GM18508 (cell line): Measurements from ENCODE around the gene PGAM2.

Experiments
- ATAC-seq: cut with Tn5 transposase; IDR thresholded peaks from one replicate; pipeline ENCODE4 v1.9.1; 2021; ENCODE audit warnings: moderate number of reproducible peaks; ENCODE audit not compliant: insufficient read depth, unreplicated experiment

The PGAM2 gene

DNA sequence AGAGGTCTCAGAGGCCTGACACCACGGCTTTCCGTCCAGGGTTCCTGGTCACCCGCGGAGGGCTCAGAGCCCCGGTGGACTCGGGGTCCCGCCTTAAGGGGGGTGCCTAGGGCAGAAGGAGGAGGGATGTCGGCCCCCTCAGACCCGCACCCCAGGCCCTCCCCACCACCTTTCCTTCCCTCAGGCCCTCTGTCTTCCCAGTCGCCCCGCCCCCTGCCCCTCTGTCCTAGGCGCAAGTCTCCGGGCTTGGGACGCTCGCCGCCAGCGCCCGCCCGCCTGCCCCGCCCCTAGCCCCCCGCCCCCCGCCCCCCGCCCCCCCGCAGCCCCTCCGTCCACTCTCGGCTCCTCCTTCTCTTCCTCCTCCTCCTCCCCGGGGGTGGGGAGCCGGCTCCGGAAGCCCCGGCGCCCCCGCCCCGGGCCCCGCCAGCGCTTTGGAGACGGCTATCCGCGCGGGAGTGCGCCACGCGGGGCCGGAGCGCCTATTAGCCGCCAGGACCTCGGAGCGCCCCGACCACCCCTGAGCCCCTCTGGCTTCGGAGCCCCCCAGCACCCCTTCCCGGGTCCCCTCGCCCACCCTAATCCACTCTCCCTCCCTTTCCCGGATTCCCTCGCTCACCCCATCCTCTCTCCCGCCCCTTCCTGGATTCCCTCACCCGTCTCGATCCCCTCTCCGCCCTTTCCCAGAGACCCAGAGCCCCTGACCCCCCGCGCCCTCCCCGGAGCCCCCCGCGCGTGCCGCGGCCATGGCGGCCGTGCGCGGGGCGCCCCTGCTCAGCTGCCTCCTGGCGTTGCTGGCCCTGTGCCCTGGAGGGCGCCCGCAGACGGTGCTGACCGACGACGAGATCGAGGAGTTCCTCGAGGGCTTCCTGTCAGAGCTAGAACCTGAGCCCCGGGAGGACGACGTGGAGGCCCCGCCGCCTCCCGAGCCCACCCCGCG lies 38.8 kb upstream of the PGAM2 start, which contains the start of gene AEBP1:
TSS of gene AEBP1 (plus strand) at position 423 of the 937 bp plus-strand sequence. CDS start at position 744, 321 bp downstream.
- ATAC-seq = no peak

DNA sequence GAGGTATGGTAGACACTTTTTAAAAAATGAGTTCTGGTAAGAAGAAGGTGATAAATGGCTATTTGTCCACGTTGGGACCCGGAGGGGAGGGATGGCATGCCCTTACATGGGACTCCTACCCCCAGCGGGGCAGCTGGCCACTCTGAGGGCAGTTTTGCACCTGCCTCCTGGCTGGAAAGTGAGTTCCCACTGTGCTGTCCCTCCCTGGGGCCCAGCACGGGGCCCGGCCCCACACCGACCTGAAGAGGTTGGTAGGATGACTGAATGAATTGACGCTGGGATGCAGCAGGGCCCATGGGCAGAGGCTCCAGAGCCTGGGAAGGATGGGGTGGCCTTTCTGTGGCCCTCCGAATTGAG lies 38.2 kb upstream of the PGAM2 start:
- ATAC-seq = no peak

DNA sequence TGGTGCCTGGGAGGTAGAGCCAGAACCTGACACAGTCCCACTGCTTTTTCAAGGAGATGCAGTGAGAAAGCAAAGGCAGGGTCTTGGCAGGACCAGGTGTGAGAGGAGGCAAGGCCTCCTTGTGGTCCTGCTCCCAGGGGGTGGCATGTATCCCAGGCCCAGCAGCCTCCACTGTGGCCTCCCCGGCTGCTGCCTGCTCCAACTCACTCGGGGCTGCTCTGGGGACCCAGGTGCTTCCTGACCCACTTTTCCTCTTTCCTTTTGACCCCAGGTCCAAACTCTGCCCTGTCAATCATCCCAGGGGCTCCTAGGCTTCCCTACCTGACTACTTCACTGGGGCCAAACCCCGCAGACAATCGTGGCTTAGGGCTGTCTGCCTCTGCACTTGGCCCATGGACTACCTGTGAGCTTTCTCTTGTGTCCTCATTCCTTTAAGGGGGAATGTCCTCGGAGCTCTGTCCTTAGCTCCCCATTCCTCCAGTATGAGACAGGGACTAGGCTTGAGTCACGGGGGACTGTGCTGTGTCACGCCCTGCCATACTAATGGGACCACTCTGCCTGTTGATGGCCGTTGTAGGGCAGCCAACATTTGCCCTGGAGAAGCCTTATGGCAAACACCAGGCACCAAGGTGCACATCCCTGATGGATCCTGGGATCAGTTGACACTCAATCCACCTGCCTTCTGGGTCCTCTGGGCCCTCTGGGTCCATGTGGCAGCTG lies 37.6 kb upstream of the PGAM2 start:
- no peak for ATAC-seq

DNA sequence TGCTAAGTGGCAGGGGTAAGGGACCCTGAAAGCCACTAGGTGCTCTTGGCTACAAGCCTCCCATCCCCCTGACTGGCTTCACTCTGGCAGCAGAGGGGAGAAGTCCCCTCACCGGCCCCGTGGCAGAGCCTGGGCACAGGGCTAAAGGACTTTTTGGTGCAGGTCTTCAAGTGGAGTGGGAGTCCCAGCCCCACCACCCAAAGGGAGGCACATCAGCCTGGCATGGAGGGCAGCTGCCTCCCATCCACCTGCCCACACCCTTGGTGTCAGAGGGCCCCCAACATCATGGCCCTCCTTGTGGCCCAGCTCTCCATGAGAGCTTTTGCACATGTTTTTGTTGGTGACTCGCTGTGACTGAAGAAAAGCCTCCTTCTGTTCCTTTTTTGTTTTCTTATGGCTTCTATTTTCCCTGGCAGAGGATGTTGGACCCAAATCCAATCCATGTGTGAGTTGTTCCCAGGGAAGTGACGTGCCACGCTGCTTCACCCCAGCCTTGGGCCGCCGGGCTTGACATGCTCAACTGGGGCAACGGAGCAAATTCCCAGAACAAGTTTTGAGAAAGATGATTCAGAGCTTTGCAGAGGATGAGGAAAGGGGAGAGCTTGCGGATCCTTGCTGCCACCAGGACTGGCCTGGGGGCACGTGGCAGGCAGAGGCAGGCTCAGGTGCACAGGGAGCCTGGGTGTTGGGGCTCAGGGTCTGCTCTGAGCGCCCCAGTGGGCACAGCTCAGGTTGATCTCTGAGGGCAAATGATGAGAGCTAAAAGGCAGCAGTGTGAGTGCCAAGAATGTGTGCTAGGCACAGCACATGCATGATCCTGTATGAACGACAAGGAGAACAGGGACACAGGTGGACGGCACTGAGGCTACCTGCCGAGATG lies 36.8 kb upstream of the PGAM2 start:
- ATAC-seq = no peak

DNA sequence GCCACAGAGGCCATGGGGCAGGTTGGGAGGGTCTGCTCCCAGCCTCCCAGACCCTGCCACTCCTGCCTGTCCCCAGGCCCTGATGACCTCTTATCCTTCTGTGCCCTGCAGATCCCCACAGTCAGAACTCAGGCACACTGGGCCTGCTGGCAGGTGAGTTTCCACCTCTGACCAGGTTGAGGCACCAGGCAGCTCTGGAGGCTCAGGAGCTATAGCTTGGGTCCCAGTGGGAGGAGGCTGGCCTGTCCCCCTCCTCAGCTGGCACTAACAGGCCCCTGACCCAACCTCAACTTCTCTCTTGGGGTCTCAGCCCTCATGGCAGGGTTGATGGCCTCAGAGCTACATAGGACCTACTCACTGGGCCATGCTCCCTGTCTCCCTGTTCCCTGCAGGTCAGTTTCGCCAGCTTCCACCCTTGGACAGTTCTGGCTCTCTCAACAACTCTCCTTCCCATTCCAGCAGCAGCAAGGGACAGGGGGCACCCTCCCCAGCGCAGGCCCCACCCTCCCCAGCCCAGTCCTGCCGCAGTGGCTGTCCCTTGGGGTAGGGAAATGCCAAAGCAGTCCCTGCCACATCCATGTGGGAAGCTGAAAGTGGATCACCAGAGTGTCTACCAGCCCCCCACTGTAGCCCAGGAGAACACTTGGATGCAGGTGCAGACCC lies 36.1 kb upstream of the PGAM2 start:
- no peak for ATAC-seq

DNA sequence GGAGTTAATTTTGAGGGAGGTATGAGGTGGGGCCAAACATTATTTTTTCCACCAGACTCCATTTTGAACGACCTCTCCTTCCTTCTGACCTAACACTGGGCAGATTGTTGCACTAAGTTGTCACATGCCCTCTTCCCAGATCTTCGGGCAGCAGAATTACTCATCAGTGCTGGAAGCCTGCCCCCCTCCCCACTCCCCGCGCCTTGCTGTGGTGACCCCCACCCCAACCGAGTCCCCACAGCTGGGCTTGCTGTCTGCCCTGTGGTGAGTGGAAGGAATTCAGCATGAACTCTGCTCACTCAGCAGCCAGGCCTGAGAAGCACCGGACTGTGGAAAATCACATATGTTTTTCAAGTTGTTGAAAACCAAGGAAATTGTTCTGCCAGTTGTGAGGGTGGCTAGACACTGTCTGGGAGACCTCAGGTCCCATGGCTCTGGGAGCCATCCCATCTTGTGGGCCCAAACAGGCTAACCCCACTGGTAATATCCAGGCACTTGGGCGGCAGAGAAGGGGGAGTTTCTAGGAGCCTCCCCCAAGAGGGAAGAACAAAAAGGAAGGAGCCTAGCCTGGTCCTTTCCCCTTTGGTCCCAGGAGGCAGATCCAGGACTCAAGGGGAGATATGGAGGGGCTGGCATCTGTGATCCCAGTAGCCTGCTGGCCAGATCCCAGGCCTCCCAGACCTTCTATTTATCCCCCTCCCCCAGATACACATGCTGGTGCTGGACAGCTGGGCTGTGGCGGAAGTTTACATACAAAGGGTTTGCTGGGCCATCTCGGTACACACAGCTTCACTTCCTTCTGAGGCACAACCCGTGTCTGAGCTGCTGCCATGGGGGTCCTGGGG lies 35.3 kb upstream of the PGAM2 start:
- ATAC-seq = no peak

DNA sequence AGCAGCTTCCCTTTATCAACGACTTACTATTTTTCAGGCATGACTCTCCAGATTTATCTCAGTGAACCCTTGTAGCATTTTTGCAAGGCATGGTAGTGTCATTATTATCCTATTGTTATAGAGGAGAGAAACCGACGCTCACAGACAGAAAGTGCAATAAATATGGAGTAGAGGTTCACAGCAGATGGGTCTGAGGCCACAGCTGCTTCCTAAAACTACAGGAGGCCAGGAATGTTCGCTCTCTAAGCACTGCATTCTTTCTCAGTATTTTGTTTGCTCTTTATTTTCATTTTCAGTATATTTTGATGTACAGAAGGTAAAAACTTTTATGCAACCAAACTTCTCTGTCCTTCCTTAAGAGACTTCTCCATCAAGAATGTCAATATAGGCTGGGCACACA lies 34.3 kb upstream of the PGAM2 start:
- ATAC-seq = no peak

DNA sequence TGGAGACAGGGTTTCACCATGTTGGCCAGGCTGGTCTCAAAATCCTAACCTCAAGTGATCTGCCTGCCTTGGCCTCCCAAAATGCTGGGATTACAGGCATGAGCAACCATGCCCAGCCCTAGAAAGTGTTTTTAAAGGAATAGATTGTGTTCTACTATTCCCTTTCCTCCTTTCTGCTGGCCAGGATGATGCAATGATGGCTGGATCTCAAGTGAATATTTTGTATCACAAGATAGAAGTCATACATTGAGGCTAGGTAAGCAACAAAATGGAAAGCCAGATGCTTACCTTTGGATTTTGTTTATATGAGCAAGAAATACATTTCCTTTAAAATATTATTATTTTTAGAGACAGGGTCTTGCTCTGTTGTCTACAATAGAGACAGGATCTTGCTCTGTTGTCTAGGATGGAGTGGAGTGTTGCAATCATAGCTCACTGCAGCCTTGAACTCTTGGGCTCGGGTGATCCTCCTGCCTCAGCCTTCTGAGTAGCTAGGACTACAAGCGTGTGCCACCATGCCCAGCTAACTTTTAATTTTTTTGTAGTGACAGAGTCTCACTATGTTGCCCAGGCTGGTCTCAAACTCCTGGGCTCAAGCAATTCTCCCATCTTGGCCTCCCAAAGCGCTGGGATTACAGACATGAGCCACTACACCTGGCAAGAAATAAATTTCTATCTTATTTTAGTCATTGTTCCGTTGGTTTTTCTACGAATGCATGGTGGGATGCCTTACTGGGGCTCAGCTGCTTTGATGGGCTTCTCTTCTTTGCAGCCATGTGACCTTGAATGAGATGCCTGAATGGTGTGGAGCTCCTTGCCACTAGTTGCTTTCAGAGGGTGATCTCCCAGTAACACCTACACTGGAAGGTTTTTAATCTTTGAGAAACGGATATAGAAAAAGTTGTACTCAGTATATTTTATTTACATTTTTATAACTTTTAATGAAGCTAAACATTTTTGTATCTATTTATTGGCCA lies 33.0 kb upstream of the PGAM2 start:
- no peak for ATAC-seq

DNA sequence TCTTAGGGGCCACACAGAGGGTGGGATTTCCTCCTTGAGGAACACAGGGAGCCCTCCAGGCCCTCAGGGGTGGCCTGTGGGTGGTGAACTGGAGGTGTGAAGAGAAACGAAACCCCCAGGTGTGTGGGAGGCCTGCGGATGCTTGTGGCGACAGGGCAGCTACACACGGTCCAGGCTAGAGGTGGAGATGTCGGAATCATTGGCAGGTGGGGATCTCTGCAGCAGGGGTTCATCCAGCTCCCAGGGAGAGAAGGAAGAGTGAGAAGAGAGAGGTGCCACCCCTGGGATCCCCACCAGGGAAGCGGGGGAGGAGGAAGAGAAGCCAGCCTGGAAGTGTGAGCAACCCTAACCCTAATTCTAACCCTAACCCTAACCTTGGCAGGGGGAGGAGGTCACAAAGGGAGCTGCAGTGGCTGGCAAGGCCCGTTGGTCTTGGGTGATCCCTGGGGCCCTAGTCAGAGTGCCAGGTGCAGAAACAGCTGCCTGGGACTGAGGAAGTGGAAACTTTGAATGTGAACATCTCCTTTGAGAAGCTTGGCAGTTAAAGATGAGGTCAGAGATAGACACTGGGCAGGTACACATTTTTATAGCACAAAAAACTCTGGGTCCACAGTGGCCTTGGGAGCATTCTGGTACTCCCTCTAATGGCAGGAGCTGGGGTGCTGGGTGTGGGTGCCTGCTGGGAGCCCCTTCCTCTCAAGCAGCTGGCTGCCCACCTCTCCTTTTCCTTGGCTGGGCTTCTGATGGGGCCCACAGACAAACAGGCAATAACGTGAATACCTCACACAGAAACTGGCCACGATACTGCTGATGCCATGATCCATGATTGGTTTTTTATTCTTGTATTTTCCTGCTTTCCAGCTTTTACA lies 31.9 kb upstream of the PGAM2 start:
- ATAC-seq = no peak

DNA sequence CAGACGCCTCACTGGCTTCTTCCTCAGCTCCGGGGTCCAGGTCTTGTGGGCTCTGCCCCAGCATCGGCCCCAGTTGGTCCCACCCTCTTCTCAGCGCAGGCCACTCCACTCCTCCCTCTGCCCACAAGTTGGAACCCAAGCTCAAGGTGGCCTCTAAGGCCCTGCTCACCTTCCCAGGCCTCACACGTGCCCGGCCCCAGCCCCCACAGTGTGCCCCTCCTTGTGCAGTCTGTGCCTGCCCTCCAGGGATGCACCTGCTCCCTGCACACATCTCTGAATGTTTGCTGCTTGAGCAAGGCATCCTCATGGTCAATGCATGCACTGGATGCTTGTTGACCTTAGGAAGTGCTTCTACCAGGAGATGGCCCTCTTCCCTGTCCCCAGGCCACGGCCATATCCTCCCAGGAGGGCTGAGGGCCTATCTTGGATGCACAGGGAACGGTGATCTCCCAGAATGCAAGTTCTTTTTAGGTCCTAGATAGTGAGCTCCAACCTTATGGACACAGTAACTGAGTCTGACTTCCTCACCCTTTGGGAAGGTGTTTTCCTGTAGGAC lies 31.0 kb upstream of the PGAM2 start:
- no peak for ATAC-seq

DNA sequence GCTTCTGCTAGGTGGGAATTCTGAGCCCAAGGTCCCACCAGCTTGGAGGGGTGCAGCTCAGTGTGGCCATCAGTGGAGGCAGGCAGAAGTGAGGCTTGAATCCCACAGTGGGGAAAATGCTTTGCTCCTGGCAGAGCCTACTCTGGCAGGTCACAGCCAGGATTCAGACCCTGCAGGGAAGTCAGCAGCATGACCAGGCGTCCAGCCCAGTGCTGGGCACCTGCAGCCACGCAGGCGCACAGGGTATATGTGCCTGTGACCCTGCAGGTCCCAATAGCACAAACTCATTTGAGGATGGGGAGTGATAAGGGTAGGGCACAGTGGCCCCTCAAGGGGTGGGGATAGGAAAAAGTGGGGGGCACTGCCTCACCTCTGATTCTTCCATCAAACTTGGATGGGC lies 30.4 kb upstream of the PGAM2 start:
- ATAC-seq = no peak

DNA sequence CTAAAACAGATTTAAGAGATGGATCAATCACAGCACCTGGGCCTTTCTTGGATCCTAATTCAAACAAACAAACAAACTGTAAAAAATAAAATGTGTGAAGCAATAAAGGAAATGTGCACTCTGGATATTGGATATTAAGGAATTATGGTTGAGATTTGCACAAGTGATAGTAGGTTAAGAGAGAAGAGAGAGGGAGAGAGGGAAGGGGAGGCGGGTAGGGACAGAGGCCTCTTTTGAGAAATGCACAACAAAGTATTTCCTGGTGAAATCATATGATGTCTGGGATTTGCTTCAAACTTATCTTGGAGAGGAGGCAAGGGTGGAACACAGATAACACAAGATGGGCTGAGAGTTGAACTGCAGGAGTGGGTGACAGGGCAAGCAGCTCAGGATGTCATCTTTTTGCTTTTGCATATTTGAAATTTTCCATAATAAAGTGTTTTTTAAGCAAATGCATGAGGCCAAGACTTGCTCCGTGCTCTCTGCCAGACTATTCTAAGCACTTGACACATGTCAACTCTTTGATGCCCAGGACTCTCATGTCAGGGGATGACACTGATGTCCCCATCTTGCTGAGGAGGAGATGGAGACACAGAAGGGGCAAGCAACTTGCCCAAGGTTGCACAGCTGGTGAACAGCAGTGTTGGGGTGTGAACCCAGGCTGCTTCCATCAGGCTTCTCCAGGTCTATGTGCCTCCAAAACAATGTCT lies 29.7 kb upstream of the PGAM2 start:
- no peak for ATAC-seq

DNA sequence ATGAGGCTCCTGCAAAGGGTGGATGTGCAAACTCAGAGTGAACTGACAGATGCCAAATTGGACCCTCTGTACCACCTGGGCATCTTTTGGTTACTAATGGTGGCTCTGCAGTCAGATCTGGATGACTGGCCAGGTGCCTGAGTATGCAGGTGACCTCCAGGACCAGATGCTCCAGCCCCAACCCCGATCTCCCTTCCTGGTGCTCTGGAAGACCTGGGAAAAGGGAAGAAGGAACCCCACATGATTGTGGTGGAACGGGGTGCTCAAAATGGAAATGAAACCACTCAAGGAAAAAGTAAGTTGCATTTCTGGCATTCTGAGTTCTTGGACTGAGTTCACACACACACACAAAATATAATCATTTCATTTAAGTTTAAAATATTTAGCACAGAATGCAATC lies 29.0 kb upstream of the PGAM2 start:
- no peak for ATAC-seq

DNA sequence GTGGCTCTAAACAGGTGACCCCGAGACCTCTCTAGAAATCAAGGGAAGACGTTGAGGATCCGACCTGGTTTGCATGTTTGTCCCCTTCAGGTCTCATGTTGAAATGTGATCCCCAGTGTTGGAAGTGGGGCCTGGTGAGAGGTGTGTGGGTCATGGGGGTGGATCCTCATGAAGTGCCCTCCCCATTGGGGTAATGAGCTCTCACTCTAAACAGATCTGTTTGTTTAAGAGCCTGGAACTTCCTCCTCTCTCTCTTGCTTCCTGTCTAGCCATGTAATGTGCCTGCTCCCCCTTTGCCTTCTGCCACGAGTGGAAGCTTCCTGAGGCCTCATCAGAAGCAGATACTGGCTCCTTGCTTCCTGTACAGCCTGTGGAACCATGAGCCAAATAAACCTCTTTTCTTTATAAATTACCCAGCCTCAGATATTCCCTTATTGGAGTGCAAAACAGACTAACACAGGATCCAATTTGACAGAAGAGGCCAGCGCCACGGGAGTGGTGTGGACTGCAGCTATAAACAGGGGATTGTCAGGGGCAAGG lies 27.8 kb upstream of the PGAM2 start:
- no peak for ATAC-seq

DNA sequence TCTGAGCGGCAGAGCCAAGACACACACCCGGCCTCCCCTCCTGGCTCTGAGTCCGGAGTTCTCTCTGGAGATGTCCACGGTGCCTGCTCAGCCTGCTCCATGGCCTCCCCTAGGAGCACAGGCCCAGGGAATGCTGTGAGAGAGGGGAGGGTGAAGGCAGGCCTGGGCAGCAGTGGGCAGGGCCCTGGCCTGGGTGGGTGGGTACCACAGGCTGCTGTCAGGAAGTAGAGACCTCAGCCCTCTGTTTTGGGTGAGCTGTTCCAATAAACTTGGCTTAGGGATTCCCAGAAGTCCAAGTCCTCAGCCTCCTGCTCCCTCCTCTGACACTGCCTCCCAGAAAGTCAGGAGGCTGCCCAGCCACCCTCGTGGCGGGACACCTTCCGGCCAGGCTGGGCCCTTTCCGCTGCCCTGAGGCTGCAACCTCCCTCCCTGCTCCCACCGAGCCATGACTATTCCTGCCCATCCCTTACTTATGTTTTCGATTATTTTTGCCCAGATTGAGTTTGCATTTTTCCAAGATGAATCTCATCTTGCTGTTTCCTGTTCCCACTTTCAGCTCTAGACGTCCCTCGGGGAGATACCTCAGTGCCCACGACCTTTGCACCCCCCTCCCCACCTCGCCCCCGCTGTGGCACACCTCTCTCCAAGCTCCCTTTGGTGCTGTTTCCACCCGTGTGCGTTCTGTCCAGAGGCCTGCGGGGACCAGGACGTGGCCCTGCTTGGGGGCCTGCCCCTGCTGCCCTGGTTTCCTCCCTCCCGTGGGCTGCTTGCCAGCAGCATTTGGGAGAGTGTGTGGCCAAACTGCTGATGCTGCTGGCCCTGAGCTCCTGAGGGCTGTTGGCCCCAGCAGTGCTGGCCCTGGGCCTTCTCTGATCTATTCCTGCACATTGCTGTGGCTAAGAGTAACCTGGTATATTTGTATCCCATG lies 22.8 kb upstream of the PGAM2 start:
- no peak for ATAC-seq
